Chondrocyte (in vitro differentiated cells): ENCODE data around the gene CTRL. TPM values are rescaled to one million over a fixed set of nuclear protein-coding genes. Genes with fewer than 3 reads are reported as not detected.

Experiments used
- DNase-seq: peaks from one replicate; pipeline ENCODE4 v3.0.0; 2021; ENCODE audit warnings: mixed read lengths, low spot score
- H3K27ac Mint-ChIP-seq: one replicate; pipeline ENCODE4 v1.8.0; 2021; ENCODE audit warnings: mild to moderate bottlenecking, moderate library complexity, mixed read lengths; ENCODE audit not compliant: unreplicated experiment
- H3K27me3 Mint-ChIP-seq: 2 replicates; pipeline ENCODE4 v1.8.0; 2021; ENCODE audit warnings: low read depth, mixed read lengths
- H3K36me3 Mint-ChIP-seq: 2 replicates; pipeline ENCODE4 v1.8.0; 2021; ENCODE audit warnings: low read depth, mixed read lengths
- H3K4me1 Mint-ChIP-seq: 2 replicates; pipeline ENCODE4 v1.8.0; 2021; ENCODE audit warnings: low read depth, mild to moderate bottlenecking, mixed read lengths
- H3K4me3 Mint-ChIP-seq: one replicate; pipeline ENCODE4 v1.8.0; 2021; ENCODE audit warnings: mild to moderate bottlenecking, moderate library complexity, mixed read lengths; ENCODE audit not compliant: unreplicated experiment
- H3K9me3 Mint-ChIP-seq: 2 replicates; pipeline ENCODE4 v1.8.0; 2021; ENCODE audit warnings: low read depth, mixed read lengths
- CTCF ChIP-seq: fragments of 200-600 bp; sonication (generic); IDR thresholded peaks from 2 replicates; pipeline ENCODE4 v1.5.0; 2021; ENCODE audit warnings: antibody characterized with exemption, mild to moderate bottlenecking, moderate library complexity
- total RNA-seq: library from RNA; stranded (reverse); gene quantifications from 3 replicates; pipeline ENCODE4 v1.2.1, GENCODE V29; 2021

Gene CTRL
- total RNA-seq, 1 donor from 2014 or later = not detected

GRCh38 chr16:67942510-67943255 is 11.0 kb upstream of the CTRL start:
- no peaks in the 10 kb centered on the region for H3K4me1 Mint-ChIP-seq
- TF ChIP-seq CTCF = no peak
- no peak overlapping the region for H3K27ac Mint-ChIP-seq
- no peaks in the 10 kb centered on the region for H3K27me3 Mint-ChIP-seq
- H3K36me3 Mint-ChIP-seq = peaks cover 20% of the 10 kb centered on the region
- no peaks in the 10 kb centered on the region for H3K9me3 Mint-ChIP-seq
- no peak for DNase-seq
- no peak overlapping the region for H3K4me3 Mint-ChIP-seq

- H3K27ac Mint-ChIP-seq = peak overlapping the region; percentile 17
- H3K4me3 Mint-ChIP-seq = no peak overlapping the region
- H3K9me3 Mint-ChIP-seq = no peaks in the 10 kb centered on the region
- peaks cover 20% of the 10 kb centered on the region for H3K36me3 Mint-ChIP-seq
- no peaks in the 10 kb centered on the region for H3K27me3 Mint-ChIP-seq
- H3K4me1 Mint-ChIP-seq = peaks cover 4% of the 10 kb centered on the region
- no peak for DNase-seq
- TF ChIP-seq CTCF = peak; percentile 79
Observed at GRCh38 chr16:67942200-67942509, 10.5 kb upstream of the CTRL start.

GRCh38 chr16:67941469-67942199 is 10.0 kb upstream of the CTRL start:
- no peak for TF ChIP-seq CTCF
- Mint-ChIP-seq H3K4me1 (peaks cover 9% of the 10 kb centered on the region), H3K4me3 (no peak overlapping the region), H3K9me3 (no peaks in the 10 kb centered on the region), H3K36me3 (peaks cover 20% of the 10 kb centered on the region), H3K27ac (peak overlapping the region; percentile 17), H3K27me3 (no peaks in the 10 kb centered on the region)
- no peak for DNase-seq

GRCh38 chr16:67940446-67941089 is 8.9 kb upstream of the CTRL start:
- no peak overlapping the region for H3K27ac Mint-ChIP-seq
- no peak for TF ChIP-seq CTCF

More at GRCh38 chr16:67940446-67941089, 8.9 kb upstream of the CTRL start:
- Mint-ChIP-seq H3K27me3 (no peaks in the 10 kb centered on the region), H3K4me1 (peaks cover 12% of the 10 kb centered on the region), H3K36me3 (peaks cover 15% of the 10 kb centered on the region), H3K9me3 (no peaks in the 10 kb centered on the region), H3K4me3 (no peak overlapping the region)
- no peak for DNase-seq
